ENCODE data around the gene PRM1. TPM values are rescaled to one million over a fixed set of nuclear protein-coding genes. Genes with fewer than 3 reads are reported as not detected.

Gene PRM1
- total RNA-seq, 2 donors from 2014 or later, result not detected

- Histone ChIP-seq H3K36me3 (ENCODE audit: control insufficient read depth, insufficient read depth, low read length) (no peaks in the 10 kb centered on the region), H3K9me3 (ENCODE audit: control insufficient read depth, low read length) (no peaks in the 10 kb centered on the region), H3K9ac (ENCODE audit: extremely low read depth, low read length, poor library complexity, severe bottlenecking) (no peak overlapping the region), H3K27ac (ENCODE audit: low read depth, low read length) (no peak overlapping the region), H3K27me3 (ENCODE audit: control insufficient read depth, insufficient read depth, low read length, poor library complexity, severe bottlenecking) (no peaks in the 10 kb centered on the region), H3K4me1 (ENCODE audit: control insufficient read depth, insufficient read depth, low read length) (no peaks in the 10 kb centered on the region), H3K4me3 (ENCODE audit: low read length) (no peak overlapping the region)
- no peaks in the 10 kb centered on the region for H3K9me3 Mint-ChIP-seq
- 86% methylated on average over 1 to 2 of the region's 2 CpGs for WGBS, 2 experiments (ENCODE audit: insufficient coverage in 1 of 2, insufficient read length in 1 of 2)
- no peak overlapping the region for H3K4me3 Mint-ChIP-seq
- no peaks in the 10 kb centered on the region for H3K36me3 Mint-ChIP-seq (ENCODE audit: low read depth)
- DNase-seq, result no peak
- no peaks in the 10 kb centered on the region for H3K27me3 Mint-ChIP-seq (ENCODE audit: insufficient read depth)
- no peaks in the 10 kb centered on the region for H3K4me1 Mint-ChIP-seq
- TF ChIP-seq CTCF (conservative IDR thresholded peaks at IDR 0.05), result no peak
- no peak overlapping the region for H3K27ac Mint-ChIP-seq
Observed at GRCh38 chr16:11270602-11271162, 10.4 kb downstream of the PRM1 start.

GRCh38 chr16:11268921-11269375 lies 12.2 kb downstream of the PRM1 start, which contains the start of gene TNP2:
TSS of gene TNP2 (minus strand) at chr16:11269325. CDS start at chr16:11269262, 63 bp downstream.
- no peak within 1 kb of the TSS for H3K9ac ChIP-seq (ENCODE audit: extremely low read depth, low read length, poor library complexity, severe bottlenecking)
- Mint-ChIP-seq H3K36me3 (ENCODE audit: low read depth) (no peaks in the 10 kb centered on the region), H3K4me1 (no peaks in the 10 kb centered on the region), H3K27ac (no peak within 1 kb of the TSS), H3K9me3 (no peaks in the 10 kb centered on the region), H3K4me3 (no peak within 1 kb of the TSS), H3K27me3 (ENCODE audit: insufficient read depth) (no peaks in the 10 kb centered on the region)
- no peaks in the 10 kb centered on the region for H3K36me3 ChIP-seq (ENCODE audit: control insufficient read depth, insufficient read depth, low read length)
- no peaks in the 10 kb centered on the region for H3K9me3 ChIP-seq (ENCODE audit: control insufficient read depth, low read length)
- 93 to 95% methylated on average over 4 to 9 of the region's 11 CpGs for WGBS, 2 experiments (ENCODE audit: insufficient coverage in 1 of 2, insufficient read length in 1 of 2)
- TF ChIP-seq CTCF (conservative IDR thresholded peaks at IDR 0.05), result no peak
- H3K4me3 ChIP-seq (ENCODE audit: low read length), result no peak within 1 kb of the TSS
- DNase-seq, result no peak
- no peaks in the 10 kb centered on the region for H3K27me3 ChIP-seq (ENCODE audit: control insufficient read depth, insufficient read depth, low read length, poor library complexity, severe bottlenecking)
- H3K27ac ChIP-seq (ENCODE audit: low read depth, low read length), result no peak within 1 kb of the TSS
- H3K4me1 ChIP-seq (ENCODE audit: control insufficient read depth, insufficient read depth, low read length), result no peaks in the 10 kb centered on the region

- H3K4me1 ChIP-seq (ENCODE audit: control insufficient read depth, insufficient read depth, low read length), result no peaks in the 10 kb centered on the region
- Mint-ChIP-seq H3K4me1 (no peaks in the 10 kb centered on the region), H3K27me3 (ENCODE audit: insufficient read depth) (peaks cover 4% of the 10 kb centered on the region), H3K4me3 (no peak overlapping the region), H3K36me3 (ENCODE audit: low read depth) (no peaks in the 10 kb centered on the region), H3K9me3 (no peaks in the 10 kb centered on the region), H3K27ac (no peak overlapping the region)
- no peak overlapping the region for H3K9ac ChIP-seq (ENCODE audit: extremely low read depth, low read length, poor library complexity, severe bottlenecking)
- H3K9me3 ChIP-seq (ENCODE audit: control insufficient read depth, low read length), result no peaks in the 10 kb centered on the region
- no peak for DNase-seq
- H3K4me3 ChIP-seq (ENCODE audit: low read length), result no peak overlapping the region
- WGBS, 2 experiments (ENCODE audit: insufficient coverage in 1 of 2, insufficient read length in 1 of 2), result 92 to 95% methylated on average over 7 of the region's 7 CpGs
- TF ChIP-seq CTCF (conservative IDR thresholded peaks at IDR 0.05), result no peak
- H3K27ac ChIP-seq (ENCODE audit: low read depth, low read length), result no peak overlapping the region
- no peaks in the 10 kb centered on the region for H3K36me3 ChIP-seq (ENCODE audit: control insufficient read depth, insufficient read depth, low read length)
- H3K27me3 ChIP-seq (ENCODE audit: control insufficient read depth, insufficient read depth, low read length, poor library complexity, severe bottlenecking), result no peaks in the 10 kb centered on the region
Observed at GRCh38 chr16:11265124-11265523, 16.0 kb downstream of the PRM1 start.
